Progenitor cell of endocrine pancreas (in vitro differentiated cells): ENCODE data around the gene FGD5. TPM values are rescaled to one million over a fixed set of nuclear protein-coding genes. Genes with fewer than 3 reads are reported as not detected.

Experiments used
- DNase-seq: peaks from one replicate; pipeline ENCODE4 v3.0.0; 2021; ENCODE audit warnings: low spot score; ENCODE audit not compliant: unreplicated experiment
- H3K27ac Mint-ChIP-seq: 2 replicates; pipeline ENCODE4 v1.8.0; 2021; ENCODE audit warnings: mild to moderate bottlenecking, moderate library complexity, mixed read lengths
- H3K27me3 Mint-ChIP-seq: 2 replicates; pipeline ENCODE4 v1.8.0; 2021; ENCODE audit warnings: mixed read lengths
- H3K36me3 Mint-ChIP-seq: 2 replicates; pipeline ENCODE4 v1.8.0; 2022; ENCODE audit warnings: mixed read lengths; ENCODE audit not compliant: insufficient read depth
- H3K4me1 Mint-ChIP-seq: 2 replicates; pipeline ENCODE4 v1.8.0; 2021; ENCODE audit warnings: low read depth, mixed read lengths
- H3K4me3 Mint-ChIP-seq: 2 replicates; pipeline ENCODE4 v1.8.0; 2021; ENCODE audit warnings: low read depth, mild to moderate bottlenecking, moderate library complexity, mixed read lengths
- H3K9me3 Mint-ChIP-seq: 2 replicates; pipeline ENCODE4 v1.8.0; 2021; ENCODE audit warnings: low read depth, mixed read lengths
- CTCF ChIP-seq: fragments of 200-600 bp; sonication (generic); IDR thresholded peaks from one replicate; pipeline ENCODE4 v1.5.0; 2021; ENCODE audit warnings: antibody characterized with exemption, mild to moderate bottlenecking; ENCODE audit not compliant: unreplicated experiment
- total RNA-seq: library from RNA; stranded (reverse); gene quantifications from 2 replicates; pipeline ENCODE4 v1.2.1, GENCODE V29; 2021

FGD5 gene
- total RNA-seq, 1 donor from 2014 or later: 0.17 TPM

- H3K4me3 Mint-ChIP-seq: no peak overlapping the region
- H3K36me3 Mint-ChIP-seq: no peaks in the 10 kb centered on the region
These were observed 107.8 kb downstream of the FGD5 start for GRCh38 chr3:14926592-14926991.

DNA sequence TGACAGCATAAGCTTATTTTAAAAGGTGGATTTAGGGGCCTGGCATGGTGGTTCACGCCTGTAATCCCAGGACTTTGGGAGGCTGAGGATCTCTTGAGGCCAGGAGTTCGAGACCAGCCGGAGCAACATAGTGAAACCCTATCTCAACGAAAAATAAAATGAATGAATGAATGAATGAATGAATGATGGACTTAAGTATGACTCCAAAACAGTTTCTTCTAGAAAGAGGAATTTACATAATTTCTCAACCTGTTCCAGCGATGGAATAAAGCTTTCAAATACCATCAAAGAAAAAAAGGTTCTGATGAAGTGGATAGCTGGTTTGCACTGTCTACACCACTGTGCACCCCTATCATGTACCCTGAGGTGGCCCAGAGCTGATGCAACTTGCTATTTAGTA lies 108.5 kb downstream of the FGD5 start:
- Mint-ChIP-seq H3K4me1 (no peaks in the 10 kb centered on the region), H3K27ac (no peak overlapping the region), H3K9me3 (no peaks in the 10 kb centered on the region), H3K27me3 (peaks cover 2% of the 10 kb centered on the region), H3K36me3 (no peaks in the 10 kb centered on the region), H3K4me3 (no peak overlapping the region)
- TF ChIP-seq CTCF: no peak
- DNase-seq: no peak

More at GRCh38 chr3:14926592-14926991, 107.8 kb downstream of the FGD5 start:
- no peak overlapping the region for H3K27ac Mint-ChIP-seq
- H3K27me3 Mint-ChIP-seq: peaks cover 2% of the 10 kb centered on the region
- no peak for TF ChIP-seq CTCF
- no peaks in the 10 kb centered on the region for H3K9me3 Mint-ChIP-seq
- no peak for DNase-seq
- H3K4me1 Mint-ChIP-seq: no peaks in the 10 kb centered on the region

GRCh38 chr3:14929310-14930074 lies 110.7 kb downstream of the FGD5 start:
- DNase-seq: no peak
- H3K27me3 Mint-ChIP-seq: peaks cover 2% of the 10 kb centered on the region
- H3K27ac Mint-ChIP-seq: no peak overlapping the region
- peaks cover 17% of the 10 kb centered on the region for H3K4me1 Mint-ChIP-seq
- no peak overlapping the region for H3K4me3 Mint-ChIP-seq
- no peaks in the 10 kb centered on the region for H3K36me3 Mint-ChIP-seq
- no peaks in the 10 kb centered on the region for H3K9me3 Mint-ChIP-seq
- no peak for TF ChIP-seq CTCF

GRCh38 chr3:14933820-14934425 lies 115.2 kb downstream of the FGD5 start:
- H3K36me3 Mint-ChIP-seq: no peaks in the 10 kb centered on the region
- H3K27ac Mint-ChIP-seq: peak overlapping the region; percentile 91
- H3K4me1 Mint-ChIP-seq: peaks cover 43% of the 10 kb centered on the region
- no peaks in the 10 kb centered on the region for H3K9me3 Mint-ChIP-seq
- no peak for DNase-seq
- TF ChIP-seq CTCF: no peak
- H3K4me3 Mint-ChIP-seq: no peak overlapping the region
- no peaks in the 10 kb centered on the region for H3K27me3 Mint-ChIP-seq

DNA sequence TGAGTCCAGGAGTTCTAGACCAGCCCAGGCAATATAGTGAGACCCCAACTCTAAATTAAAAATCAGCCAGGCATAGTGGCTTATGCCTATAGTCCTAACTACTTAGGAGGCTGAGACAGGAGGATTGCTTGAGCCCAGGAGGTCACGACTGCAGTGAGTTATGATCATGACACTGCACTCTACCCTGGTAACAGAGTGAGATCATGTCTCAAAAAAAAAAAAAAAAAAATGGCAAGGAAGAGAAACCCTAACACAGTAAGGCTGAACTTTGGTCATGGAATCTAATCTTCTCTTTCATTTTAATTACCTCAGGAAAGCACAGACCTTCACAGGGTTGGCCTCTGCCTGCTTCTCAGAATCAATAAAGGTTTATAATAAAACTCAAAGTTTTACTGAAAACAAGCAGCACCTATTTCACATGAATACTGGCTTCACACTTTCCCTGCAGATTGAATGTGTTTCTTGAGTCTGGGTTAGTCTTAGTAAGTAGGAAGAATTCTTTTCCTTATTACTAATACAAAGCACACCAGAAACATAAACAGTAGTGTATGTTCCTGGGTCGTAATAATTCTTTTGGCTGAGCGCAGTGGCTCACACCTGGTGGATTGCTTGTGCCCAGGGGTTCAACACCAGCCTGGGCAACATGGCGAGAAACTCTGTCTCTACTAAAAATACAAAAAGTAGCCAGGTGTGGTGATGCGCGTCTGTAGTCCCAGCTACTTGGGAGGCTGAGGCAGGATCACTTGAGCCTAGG lies 117.0 kb downstream of the FGD5 start:
- no peaks in the 10 kb centered on the region for H3K9me3 Mint-ChIP-seq
- peak overlapping the region; percentile 64 for H3K27ac Mint-ChIP-seq
- H3K27me3 Mint-ChIP-seq: no peaks in the 10 kb centered on the region
- H3K4me1 Mint-ChIP-seq: peaks cover 46% of the 10 kb centered on the region
- no peak for DNase-seq
- no peaks in the 10 kb centered on the region for H3K36me3 Mint-ChIP-seq
- peak overlapping the region; percentile 19 for H3K4me3 Mint-ChIP-seq
- TF ChIP-seq CTCF: no peak
